GM19395 (cell line): ENCODE measurements around the gene ERVK3-1.
A peak's percentile ranks its signal among the peaks of the same experiment; 100 is the strongest.
"Not testable (repeated sequence)": the region's sequence is repeated elsewhere in the genome, so short reads cannot be mapped to it uniquely, and the experiment has no call there.

Source experiments
- ATAC-seq: cut with Tn5 transposase; IDR thresholded peaks from one replicate; pipeline ENCODE4 v1.9.1; 2021; ENCODE audit warnings: mild to moderate bottlenecking, moderate library complexity; ENCODE audit not compliant: unreplicated experiment

The ERVK3-1 gene

DNA sequence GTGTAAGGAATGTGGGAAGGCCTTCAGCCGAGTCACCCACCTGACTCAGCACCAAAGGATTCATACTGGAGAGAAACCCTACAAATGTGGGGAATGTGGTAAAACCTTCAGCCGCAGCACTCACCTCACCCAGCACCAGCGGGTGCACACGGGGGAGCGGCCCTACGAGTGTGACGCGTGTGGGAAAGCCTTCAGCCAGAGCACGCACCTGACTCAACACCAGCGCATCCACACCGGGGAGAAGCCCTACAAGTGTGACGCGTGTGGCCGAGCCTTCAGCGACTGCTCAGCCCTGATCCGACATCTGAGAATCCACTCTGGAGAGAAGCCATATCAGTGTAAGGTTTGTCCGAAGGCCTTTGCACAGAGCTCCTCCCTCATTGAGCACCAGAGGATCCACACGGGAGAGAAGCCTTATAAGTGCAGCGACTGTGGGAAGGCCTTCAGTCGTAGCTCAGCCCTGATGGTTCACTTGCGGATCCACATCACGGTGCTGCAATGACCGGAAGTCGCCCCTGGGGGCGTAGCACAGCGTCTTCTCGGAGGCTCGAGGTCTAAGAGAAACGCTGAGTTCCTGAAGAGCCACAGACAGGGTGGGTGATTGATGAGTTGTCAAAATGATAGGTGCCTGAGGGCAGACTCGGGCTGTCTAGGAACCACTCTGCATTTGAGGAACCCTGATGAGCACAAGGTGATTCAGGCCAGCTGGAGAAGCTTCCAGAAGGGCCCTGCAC is 33.8 kb downstream of the ERVK3-1 start:
- no peak for ATAC-seq

DNA sequence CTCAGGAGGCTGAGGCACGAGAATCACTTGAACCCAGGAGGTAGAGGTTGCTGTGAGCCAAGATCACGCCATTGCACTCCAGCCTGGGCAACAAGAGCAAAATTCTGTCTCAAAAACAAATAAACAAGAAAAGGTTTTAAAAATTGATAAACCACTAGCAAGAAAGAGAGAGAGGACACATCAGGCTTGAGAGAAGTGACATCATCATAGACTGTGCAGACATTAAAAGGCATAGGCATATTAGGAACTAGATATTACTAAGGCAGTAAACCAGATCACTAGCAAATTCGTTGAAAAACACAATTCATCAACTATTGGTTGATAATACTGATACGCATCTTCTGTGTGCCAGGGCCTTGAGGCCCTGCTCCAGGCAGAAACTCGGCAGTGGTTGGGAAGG is 40.4 kb downstream of the ERVK3-1 start:
- ATAC-seq = no peak

DNA sequence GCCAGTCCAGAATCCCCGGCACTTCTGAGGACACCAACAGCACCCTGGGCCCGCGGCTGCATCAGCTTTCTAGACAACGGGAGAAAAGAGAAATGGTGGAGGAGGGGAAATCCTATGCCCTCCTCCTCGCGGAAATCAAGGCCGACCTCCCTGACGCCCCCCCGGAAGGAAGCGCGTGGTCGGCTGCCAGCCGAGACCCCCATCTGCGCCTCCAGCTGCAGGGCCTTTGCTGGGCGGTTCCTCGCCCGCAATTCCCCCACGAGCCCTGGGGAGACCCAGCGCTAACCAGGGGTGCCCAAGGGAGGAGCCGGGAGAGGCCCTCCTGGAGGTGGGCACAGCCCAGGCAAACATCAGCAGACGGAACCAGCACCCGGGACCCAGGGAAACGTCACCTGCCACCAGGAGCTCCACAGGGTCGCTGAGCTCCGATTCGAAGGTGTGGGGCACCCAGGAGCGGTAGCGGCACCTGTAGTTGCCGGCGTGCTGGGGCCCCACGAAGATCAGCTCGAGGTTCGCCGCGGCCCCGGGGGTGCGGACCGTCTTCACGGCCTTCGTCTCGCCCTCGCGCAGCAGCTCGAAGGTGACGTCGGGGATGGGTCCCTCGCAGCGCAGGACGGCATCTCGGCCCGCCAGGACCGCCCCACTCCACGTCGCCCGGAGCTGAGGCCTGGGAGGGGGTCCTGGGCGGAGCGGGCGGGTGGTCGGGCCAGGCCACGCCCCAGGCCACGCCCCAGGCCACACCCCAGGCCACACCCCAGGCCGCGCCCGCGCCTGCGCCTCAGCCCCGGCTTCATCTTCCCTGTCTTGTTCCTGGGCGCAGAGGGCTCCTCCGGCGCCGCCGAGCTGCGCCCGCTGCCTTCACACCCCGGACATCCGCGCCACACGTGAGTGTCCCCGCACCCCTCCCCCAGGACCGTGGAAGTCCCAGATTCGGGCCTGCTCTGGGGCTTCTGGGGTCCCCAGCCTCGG is 42.1 kb downstream of the ERVK3-1 start:
- ATAC-seq = peak; percentile 76

DNA sequence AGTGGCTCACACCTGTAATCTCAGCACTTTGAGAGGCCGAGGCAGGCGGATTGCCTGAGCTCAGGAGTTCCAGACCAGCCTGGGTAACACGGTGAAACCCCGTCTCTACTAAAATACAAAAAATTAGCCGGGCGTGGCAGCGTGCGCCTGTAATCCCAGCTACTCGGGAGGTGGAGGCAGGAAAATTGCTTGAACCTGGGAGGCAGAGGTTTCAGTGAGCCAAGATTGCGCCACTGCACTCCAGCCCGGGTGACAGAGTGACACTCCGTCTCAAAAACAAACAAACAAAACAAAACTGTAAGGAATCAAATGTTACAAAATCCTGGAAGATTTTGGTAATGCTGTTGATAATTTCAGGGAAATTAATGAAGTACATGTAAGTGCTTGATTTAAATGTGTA is 42.9 kb downstream of the ERVK3-1 start:
- not testable (repeated sequence) for ATAC-seq

DNA sequence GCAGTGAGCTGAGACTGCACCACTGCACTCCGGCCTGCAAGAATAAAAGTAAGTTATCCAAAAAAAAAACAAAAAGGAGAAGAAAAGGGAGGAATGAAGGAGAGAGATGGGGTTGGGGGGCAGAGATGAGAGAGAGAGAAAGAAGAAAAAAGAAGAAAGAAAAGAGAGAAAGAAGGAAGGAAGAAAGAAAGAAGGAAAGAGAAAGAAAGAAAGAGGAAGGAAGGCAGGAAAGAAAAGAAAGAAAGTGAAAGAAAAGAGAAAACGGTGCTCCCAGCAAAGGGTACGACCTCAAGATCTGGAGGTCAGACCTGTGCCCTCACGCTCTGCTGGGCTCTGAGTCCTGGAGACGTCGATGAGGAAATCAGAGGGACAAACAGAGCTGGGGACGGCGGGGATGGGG is 44.4 kb downstream of the ERVK3-1 start:
- no peak for ATAC-seq

DNA sequence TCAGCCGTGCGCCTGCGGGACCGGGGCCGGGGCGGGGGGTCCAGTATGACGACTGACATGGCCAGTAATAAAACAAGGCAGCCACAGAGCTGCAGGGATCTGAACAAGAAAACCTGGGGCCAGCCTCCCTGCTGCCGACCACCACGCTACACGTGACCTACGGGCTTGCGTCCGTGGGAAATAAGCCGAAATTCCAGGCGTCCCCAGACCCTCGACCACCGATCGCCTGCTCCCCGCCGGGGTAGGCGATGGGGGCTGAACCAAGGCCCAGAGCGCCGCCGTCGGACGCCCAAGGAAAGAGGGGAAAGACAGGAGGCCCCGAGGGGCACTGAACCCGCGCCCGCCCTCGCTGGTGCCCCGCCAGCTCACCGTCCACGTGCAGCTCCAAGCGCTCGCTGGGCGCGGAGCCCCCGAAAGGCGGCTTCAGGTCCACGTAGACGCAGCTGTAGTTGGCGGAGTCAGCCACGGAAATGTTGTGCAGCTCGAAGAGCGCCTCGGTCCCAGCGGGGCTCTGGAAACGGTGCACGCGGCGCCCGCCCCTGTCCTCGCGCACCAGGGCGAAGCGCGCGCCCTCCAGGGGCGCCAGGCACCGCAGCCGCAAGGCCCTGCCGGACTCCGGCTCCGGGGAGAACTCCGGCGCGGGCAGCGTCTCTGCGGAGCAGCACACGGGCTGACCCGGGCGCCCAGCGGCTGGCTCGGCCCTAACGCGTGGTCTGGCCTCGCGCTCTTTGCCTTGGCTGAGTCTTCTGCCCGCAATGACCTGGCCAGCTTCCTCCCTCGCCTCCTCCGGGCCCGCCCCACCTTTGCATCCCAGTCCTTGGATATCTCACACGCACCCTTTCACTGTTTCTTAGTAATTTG is 45.1 kb downstream of the ERVK3-1 start:
- no peak for ATAC-seq

DNA sequence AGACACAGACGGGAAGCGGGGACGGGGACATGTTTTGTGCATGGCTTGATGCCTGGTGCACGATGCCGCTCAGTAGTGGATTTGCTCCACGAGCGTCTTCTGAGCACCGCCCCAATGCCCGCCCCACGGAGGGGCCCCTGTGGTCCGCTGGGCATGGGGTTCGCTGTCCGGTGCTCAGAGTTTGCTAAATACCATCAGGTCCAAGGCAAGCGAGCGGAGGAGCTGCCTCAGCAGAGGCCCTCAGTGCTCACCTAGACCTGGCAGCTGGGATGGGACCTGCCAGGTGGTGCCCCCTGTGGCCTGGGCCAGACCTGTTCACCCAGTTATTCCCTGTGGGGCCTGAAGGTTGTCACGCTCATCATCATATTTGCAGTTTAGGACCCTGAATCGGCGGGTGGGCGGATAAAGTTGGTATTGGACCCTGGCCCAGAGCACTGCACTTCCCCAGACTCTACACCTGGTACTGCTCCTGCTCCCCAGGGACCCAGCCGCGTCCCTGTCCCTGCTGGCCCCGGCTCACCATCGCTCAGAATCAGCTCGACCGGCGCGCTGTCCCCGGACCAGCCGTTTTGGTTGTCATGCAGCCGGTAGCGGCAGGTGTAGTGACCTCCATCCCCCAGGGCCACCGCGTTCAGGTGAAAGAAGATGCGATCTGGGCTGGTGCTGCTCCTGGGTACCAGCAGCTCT is 45.8 kb downstream of the ERVK3-1 start:
- no peak for ATAC-seq

DNA sequence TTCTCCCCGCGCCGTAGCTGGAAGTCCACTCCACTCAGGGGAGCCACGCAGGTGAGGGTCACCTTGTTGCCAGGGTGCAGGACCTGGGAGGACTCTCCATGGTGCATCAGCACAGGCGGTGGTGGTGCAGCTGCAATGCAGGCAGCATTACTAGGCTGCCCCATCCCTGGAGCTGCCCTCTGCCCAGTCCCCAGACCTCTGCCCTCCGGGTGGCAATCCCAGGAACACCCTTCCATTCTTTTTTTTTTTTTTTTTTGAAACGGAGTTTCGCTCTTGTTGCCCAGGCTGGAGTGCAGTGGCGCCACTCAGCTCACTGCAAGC is 46.3 kb downstream of the ERVK3-1 start:
- no peak for ATAC-seq

DNA sequence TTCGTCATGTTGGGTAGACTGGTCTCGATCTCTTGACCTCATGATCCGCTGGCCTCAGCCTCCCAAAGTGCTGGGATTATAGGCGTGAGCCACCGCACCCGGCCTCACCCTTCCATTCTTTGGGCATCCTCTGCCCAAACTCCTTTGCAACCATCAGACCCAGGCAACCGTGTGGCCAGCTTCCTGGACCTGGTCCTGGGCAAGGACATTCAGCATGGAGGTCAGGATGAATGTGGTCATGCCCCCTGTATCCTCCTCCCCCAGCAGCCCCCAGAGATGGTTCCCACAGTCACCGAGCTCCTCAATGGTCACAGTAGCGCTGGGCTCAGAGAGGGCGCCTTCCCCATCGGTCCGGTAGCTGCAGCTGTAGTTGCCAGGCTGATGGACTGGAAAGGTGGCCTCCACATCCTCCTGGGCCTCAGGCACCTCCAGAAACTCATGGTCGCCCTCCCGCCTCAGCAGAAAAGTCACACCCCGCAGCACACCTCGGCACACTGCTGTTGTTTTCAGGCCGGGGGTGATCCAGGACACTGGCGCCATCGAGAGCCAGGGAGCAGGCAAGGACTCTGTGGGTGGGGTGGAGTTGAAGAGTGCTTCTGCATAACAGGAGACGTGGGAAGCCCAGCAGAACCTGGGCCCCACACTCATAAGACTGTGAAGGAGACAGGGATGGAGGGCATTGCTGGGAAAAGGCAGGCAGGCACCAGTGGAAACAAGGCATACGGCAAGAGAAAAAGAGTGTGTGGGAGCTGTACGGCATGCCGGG is 47.0 kb downstream of the ERVK3-1 start:
- ATAC-seq = no peak

DNA sequence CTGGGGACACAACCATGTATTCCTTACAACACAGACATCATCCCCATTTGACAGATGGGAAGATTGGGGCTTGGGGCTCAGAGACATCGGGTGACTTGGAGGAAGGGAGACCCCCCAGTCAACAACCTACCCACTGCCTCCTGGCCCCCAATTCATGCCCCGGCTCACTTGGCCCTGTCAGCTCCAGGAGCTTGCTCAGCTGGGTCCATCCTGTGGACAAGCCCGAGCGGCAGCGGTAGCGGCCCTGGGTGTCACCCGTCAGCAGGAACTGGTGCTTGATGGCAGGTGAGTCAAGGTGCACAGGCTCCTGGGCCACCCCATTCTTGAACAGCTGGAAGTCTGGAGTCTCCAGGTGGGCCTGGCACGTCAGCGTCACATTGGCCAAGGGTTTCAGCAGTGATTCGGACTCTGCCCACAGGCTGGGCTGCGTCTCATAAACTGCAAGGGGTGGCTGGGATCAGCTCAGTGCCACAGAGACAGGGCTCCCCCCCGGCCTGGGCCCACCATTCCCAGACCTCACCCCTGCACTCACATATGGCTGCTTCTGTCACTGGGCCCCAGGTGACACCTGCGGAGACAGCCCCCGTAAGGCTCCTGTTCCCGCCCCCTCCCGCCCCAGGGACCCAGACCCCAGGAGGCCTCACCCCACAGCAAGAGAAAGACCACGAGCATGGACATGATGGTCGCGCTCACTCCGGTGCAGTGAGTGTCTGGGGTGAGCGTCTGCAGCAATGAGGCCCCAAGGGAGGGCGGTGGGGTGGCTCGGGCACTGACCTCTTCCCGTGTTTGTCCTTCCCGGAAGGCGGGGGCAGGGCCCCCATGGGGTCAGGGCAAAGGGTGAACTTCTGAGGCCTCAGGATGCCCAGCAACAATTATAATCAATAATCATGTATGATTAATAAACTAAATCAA is 47.8 kb downstream of the ERVK3-1 start, which contains the start of gene A1BG:
TSS of gene A1BG (minus strand) at position 733 of the 912 bp plus-strand sequence. CDS start at position 678, 55 bp downstream.
- ATAC-seq = no peak

DNA sequence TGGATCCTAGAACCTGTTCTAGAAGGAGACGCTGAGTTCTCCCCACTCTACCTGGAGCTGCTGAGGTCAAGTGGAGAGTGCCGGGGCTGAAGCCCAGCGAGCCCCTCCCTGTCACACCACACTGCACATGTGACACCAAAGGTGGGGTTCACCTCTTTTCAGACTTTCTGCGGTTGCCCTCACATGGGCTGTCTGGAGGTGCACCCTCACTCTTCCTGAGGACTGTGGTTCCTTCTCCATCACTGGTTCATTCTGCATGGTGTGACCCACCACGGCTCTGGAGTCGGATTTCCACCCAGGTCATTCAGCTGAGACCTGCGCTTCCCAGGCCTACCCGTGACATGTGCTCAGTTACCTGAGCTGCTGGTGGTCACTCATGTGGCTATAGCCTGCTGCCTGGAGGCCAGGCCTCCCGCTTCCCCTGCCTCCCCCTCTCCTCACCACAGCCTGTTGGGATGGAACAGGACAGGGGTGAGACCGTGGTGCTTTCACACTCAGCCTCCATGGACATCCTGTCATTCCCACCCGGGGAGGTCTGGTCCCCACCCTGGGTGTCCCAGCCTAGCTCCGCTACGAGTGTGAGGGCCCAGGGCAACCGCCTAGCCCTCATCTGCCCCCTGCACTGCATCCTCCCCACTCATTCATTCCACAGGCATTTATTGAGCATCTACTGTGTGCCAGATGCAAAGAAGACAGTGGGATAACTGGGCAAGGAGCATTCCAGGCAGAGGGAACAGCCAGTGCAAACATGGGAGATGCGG is 48.7 kb downstream of the ERVK3-1 start:
- ATAC-seq = no peak

DNA sequence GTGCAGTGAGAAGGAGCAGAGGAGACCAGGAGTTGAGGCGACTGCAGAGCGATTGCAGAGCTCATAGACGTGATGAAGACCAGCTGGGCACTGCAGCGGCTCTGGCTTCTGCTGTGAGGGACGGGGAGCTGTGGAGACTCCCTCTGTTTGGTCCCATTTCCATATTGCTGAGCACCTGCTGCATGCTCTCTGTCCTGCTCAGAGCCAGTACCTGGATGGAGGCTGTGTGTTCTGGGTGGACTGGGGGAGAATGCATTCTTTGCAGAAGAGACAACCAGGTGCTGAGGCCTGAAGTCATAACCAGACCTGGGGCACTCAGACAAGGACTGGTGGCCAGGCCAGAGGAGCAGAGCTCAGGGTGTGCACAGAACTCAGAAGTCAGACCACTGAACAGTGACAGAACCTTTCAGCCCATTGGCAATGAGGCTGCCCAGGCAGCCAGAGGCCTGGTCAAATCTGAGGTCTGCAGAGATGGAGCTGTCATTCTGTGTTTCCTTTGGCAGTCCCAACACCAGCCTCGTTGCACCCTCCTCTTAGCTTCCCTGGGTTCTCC is 49.4 kb downstream of the ERVK3-1 start:
- no peak for ATAC-seq

DNA sequence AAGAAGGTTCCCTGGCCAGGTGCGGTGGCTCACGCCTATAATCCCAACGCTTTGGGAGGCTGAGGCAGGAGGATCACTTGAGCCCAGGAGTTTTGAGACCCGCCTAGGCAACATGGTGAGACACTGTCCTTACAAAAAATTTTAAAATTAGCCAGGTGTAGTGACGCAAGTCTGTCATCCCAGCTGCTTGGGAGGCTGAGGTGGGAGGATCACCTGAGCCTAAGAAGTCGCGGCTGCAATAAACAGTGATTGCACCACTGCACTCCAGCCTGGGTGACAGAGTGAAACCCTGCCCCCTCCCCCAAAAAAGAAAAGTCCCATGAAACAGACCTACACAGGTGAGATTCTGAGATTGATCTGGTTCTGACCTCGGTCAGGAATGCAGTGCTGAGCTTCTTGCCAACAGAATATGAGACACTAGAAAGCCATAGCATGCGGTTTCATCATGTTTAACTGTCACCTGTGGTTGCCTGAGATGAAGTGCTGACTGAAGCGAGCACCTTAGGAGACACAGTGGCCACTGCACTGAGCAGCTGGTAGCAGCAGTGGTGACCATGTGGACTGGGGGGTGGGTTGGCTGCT is 50.1 kb downstream of the ERVK3-1 start:
- ATAC-seq = no peak

DNA sequence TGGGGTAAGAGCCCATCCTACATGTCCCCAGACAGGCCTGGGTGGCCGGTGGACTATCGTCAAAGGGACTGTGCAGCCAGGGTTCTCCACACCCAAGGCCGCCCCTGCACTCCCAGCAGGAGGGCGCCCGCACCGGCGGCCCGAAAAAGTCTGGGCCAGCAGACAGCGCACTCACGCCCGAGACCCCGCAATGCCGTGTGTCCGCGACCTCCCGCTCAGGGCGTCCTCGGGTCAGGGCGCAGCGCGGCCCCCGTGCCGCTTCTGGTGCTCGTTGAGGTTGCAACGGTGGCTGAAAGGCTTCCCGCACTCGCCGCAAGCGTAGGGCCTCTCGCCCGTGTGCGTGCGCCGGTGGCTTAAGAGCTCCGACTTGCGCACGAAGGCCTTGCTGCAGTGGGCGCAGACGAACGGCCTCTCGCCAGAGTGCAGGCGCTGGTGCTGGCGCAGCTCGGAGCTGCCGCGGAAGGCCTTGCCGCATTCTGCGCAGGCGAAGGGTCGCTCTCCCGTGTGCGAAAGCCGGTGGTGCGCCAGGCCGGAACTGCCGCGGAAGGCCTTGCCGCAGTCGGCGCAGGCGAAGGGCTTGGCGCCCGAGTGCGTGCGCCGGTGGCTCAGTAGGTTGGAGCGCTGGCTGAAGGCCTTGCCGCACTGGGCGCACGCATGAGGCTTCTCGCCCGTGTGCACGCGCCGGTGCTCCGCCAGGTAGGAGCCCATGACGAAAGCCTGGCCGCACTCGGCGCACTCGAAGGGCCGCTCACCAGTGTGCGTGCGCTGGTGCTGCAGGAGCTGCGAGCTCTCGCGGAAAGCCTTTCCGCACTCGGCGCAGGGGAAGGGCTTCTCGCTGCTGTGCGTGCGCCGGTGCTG is 51.0 kb downstream of the ERVK3-1 start:
- ATAC-seq = no peak

DNA sequence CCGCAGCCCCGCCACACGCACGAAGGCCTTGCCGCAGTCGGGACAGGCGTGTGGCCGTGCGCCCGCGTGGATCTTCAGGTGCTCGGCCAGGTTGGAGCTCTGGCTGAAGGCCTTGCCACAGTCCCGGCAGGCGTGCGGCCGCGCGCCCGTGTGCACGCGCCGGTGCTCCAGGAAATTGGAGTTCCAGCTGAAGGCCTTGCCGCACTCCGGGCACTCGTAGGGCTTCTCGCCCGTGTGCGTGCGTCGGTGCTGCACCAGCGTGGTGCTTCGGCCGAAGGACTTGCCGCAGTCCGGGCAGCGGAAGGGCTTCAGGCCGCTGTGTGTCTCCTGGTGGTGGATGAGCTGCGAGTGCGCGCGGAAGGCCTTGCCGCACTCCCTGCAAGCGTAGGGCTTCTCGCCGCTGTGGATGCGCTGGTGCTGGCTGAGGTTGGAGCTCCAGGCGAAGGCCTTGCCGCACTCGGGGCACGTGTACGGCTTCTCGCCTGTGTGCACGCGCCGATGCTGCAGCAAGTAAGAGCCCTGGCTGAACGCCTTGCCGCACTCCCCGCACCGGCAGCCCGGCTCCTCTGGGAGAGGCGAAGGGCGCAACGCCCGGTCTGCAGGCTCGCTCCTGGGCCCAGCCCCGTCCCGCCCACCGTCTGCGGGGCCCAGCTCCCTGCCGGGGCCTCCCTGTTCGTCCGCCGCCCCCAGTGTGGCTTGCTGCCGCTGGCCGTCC is 51.7 kb downstream of the ERVK3-1 start:
- ATAC-seq = no peak
